Common myeloid progenitor, CD34-positive (primary cell): Measurements from ENCODE around the gene ABHD10.

Source experiments
- CTCF ChIA-PET: fragments of 350-600 bp; sonication (Branson Sonifier 250); formaldehyde crosslinking; loops from one replicate; lab custom pipeline; 2021; ENCODE audit warnings: antibody characterized with exemption; lab: Charles Lee
- POLR2A ChIA-PET: fragments of 350-600 bp; sonication (Branson Sonifier 250); formaldehyde crosslinking; loops from one replicate; lab custom pipeline; 2021; ENCODE audit warnings: antibody characterized with exemption; lab: Charles Lee
- DNase-seq, 3 donors: peaks; one replicate each; pipeline versions ENCODE4 v3.0.0 to v3.0.0-alpha.2; 2013
- H3K27ac ChIP-seq, 2 experiments: 1 replicate in 1 of 2; 2 replicates in 1 of 2; pipeline ENCODE4 v1.7.0; 2013; ENCODE audit warnings: inconsistent platforms in 2 of 2, low read length in 2 of 2, mild to moderate bottlenecking in 2 of 2, low read depth in 1 of 2, moderate library complexity in 1 of 2; ENCODE audit not compliant: severe bottlenecking in 2 of 2, insufficient read depth in 1 of 2, poor library complexity in 1 of 2
- H3K27me3 ChIP-seq, 5 experiments: replicated peaks in 2 of 5; 1 replicate in 3 of 5; 2 replicates in 2 of 5; pipeline versions ENCODE4 v1.6.1 to v1.7.0; 2013; ENCODE audit warnings: low read length in 4 of 5, mild to moderate bottlenecking in 2 of 5, moderate library complexity in 2 of 5, inconsistent platforms in 1 of 5; ENCODE audit not compliant: insufficient read depth in 5 of 5, control insufficient read depth in 4 of 5
- H3K36me3 ChIP-seq, 4 experiments: 1 replicate in 2 of 4; 2 replicates in 2 of 4; pipeline versions ENCODE4 v1.6.1 to v1.7.0; 2013; ENCODE audit warnings: low read length in 3 of 4, control low read depth in 1 of 4, mild to moderate bottlenecking in 1 of 4; ENCODE audit not compliant: control insufficient read depth in 4 of 4, insufficient read depth in 4 of 4
- H3K4me1 ChIP-seq, 4 experiments: 1 replicate in 3 of 4; 2 replicates in 1 of 4; pipeline versions ENCODE4 v1.6.1 to v1.7.1; 2013; ENCODE audit warnings: low read length in 3 of 4, mild to moderate bottlenecking in 3 of 4, control low read depth in 1 of 4, inconsistent platforms in 1 of 4, moderate library complexity in 1 of 4; ENCODE audit not compliant: control insufficient read depth in 4 of 4, insufficient read depth in 4 of 4; ENCODE audit errors: control extremely low read depth in 1 of 4
- H3K4me3 ChIP-seq, 7 experiments: 1 replicate in 4 of 7; 2 replicates in 3 of 7; pipeline versions ENCODE4 v1.5.1 to v1.7.0; 2013; ENCODE audit warnings: mild to moderate bottlenecking in 7 of 7, low read length in 6 of 7, moderate library complexity in 6 of 7, inconsistent platforms in 2 of 7, low read depth in 2 of 7, control low read depth in 1 of 7; ENCODE audit not compliant: insufficient read depth in 4 of 7, control insufficient read depth in 1 of 7; ENCODE audit errors: extremely low read depth in 1 of 7
- H3K9me3 ChIP-seq, 5 experiments: 1 replicate in 4 of 5; 2 replicates in 1 of 5; pipeline versions ENCODE4 v1.6.1 to v1.7.1; 2013; ENCODE audit warnings: low read length in 4 of 5, mild to moderate bottlenecking in 2 of 5, inconsistent platforms in 1 of 5, low read depth in 1 of 5, moderate library complexity in 1 of 5; ENCODE audit not compliant: control insufficient read depth in 4 of 5, insufficient read depth in 2 of 5; ENCODE audit errors: control extremely low read depth in 1 of 5
- WGBS: methylation state at CpG from one replicate; pipeline ENCODE4 v1.1.5; 2013; ENCODE audit not compliant: insufficient coverage; 5-methylcytosine and 5-hydroxymethylcytosine counted together

ABHD10 gene

GRCh38 chr3:111980716-111981456 lies 2.1 kb downstream of the ABHD10 start:
- Histone ChIP-seq H3K27ac (no peak overlapping the region), H3K9me3 (no peaks in the 10 kb centered on the region), H3K36me3 (peaks cover 0 to 14% (median 11%) of the 10 kb centered on the region in 4 experiments), H3K27me3 (no peaks in the 10 kb centered on the region), H3K4me1 (peaks cover 5 to 36% (median 13%) of the 10 kb centered on the region in 4 experiments), H3K4me3 (peak overlapping the region in 3 of 7 experiments; percentile 22 to 93 (median 92))
- ChIA-PET POLR2A (no interaction called here), CTCF (interaction anchor here (0.6 to 1.3 kb wide), 6 partner anchors 9 to 1014 kb away, joined by 3 to 4 read pairs (median 3); no protein-coding TSS in a partner anchor)
- peak in 1 of 3 donors; percentile 29 for DNase-seq
- WGBS: 100% methylated on average over 4 of the region's 10 CpGs

DNA sequence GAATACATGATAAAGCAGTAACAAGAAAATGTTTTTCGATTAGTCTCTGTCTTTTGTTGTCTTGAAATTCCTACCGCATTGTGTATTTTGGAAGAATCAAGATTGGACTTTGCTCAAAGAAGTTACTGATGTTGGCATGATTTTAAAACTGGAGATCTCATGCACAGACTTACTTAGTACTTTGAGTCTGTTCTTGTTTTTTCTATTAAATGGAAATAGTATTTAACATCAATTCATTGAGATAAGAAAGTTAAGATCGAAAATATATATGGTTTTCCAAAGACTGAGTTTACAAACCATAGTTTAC lies 2.6 kb downstream of the ABHD10 start:
- Histone ChIP-seq H3K27ac (no peak overlapping the region), H3K27me3 (no peaks in the 10 kb centered on the region), H3K4me1 (peaks cover 5 to 36% (median 13%) of the 10 kb centered on the region in 4 experiments), H3K9me3 (no peaks in the 10 kb centered on the region), H3K36me3 (peaks cover 4 to 14% (median 12%) of the 10 kb centered on the region in 4 experiments), H3K4me3 (peak overlapping the region in 1 of 7 experiments; percentile 28)
- CTCF ChIA-PET: interaction anchor here (0.6 to 1.1 kb wide), 5 partner anchors 9 to 1014 kb away, joined by 3 to 4 read pairs (median 3); no protein-coding TSS in a partner anchor
- DNase-seq: no peak
- POLR2A ChIA-PET: no interaction called here
- WGBS: 29% methylated on average over 1 of the region's 3 CpGs

GRCh38 chr3:111984636-111985298 lies 5.9 kb downstream of the ABHD10 start:
- Histone ChIP-seq H3K4me1 (peaks cover 5 to 30% (median 10%) of the 10 kb centered on the region in 4 experiments), H3K9me3 (no peaks in the 10 kb centered on the region), H3K27ac (no peak overlapping the region), H3K27me3 (no peaks in the 10 kb centered on the region), H3K36me3 (peaks cover 18 to 44% (median 29%) of the 10 kb centered on the region in 4 experiments), H3K4me3 (no peak overlapping the region)
- ChIA-PET POLR2A (no interaction called here), CTCF (interaction anchor here (5.8 to 21.1 kb wide), 2 partner anchors 17 to 28 kb away, joined by 60 to 279 read pairs; partner anchors contain the start of gene TAGLN3)
- no peak for DNase-seq
- 33% methylated on average over 1 of the region's 2 CpGs for WGBS

DNA sequence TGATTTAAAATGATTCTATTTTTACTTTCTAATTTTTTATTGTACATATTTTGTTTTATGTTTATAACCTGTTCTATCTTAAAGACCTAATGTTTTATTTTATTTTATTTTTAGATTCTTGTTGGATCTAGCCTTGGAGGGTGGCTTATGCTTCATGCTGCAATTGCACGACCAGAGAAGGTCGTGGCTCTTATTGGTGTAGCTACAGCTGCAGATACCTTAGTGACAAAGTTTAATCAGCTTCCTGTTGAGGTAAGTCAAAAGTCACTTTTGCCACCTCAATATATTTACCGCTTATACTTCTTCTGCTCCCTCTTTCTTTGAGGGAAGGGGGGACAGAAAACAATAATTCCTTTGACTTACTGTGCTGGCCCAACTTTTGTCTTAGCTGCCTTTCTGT lies 8.0 kb downstream of the ABHD10 start:
- H3K27me3 ChIP-seq: no peaks in the 10 kb centered on the region
- ChIA-PET POLR2A (no interaction called here), CTCF (interaction anchor here (0.7 to 21.1 kb wide), 7 partner anchors 10 to 272 kb away, joined by 3 to 279 read pairs (median 4); partner anchors contain the start of gene TAGLN3)
- no peak overlapping the region for H3K27ac ChIP-seq
- H3K36me3 ChIP-seq: peaks cover 23 to 55% (median 34%) of the 10 kb centered on the region in 4 experiments
- no peak overlapping the region for H3K4me3 ChIP-seq
- H3K4me1 ChIP-seq: peaks cover 0 to 10% (median 2%) of the 10 kb centered on the region in 4 experiments
- H3K9me3 ChIP-seq: no peaks in the 10 kb centered on the region
- no peak for DNase-seq
- WGBS: 93% methylated on average over 3 of the region's 3 CpGs

DNA sequence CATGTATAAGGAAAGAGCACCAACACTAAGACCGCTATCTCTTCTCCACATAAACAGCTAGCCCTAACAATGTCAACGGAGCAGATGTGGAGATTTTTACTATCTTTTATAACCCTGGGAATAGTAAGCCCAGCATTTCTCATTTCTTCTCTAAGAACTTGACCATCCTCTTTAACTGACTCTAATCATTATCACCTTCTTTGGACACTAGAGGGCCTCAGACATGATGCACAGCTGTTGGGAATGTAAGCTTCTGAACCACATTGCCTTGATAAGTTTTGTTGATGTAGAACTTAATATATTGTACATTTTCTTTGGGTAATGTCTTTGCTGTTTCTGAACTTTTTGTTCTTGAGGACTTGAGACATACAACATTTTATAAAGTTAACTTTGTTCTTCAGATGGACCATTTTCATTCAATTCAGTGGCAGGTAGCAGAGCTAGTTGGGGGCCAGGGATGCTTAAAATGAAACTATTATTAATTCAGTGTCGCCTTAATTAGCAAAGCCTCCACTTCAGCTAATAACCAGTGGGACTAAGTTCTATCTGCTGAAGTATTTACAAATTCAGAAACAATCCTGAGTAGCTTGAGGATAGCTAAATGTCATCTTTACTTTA lies 10.3 kb downstream of the ABHD10 start:
- H3K36me3 ChIP-seq: peaks cover 19 to 64% (median 42%) of the 10 kb centered on the region in 4 experiments
- 90% methylated on average over 2 of the region's 3 CpGs for WGBS
- POLR2A ChIA-PET: interaction anchor here (0.8 to 1.0 kb wide), 2 partner anchors 15 to 23 kb away, joined by 3 to 5 read pairs; no protein-coding TSS in a partner anchor
- no peaks in the 10 kb centered on the region for H3K4me1 ChIP-seq
- CTCF ChIA-PET: interaction anchor here (0.8 to 21.1 kb wide), 15 partner anchors 10 to 320 kb away, joined by 3 to 279 read pairs (median 4); partner anchors contain the start of genes ABHD10 and TAGLN3
- peak; percentile 56 to 71 (median 70) for DNase-seq
- no peaks in the 10 kb centered on the region for H3K9me3 ChIP-seq
- no peak overlapping the region for H3K27ac ChIP-seq
- no peaks in the 10 kb centered on the region for H3K27me3 ChIP-seq
- H3K4me3 ChIP-seq: no peak overlapping the region

DNA sequence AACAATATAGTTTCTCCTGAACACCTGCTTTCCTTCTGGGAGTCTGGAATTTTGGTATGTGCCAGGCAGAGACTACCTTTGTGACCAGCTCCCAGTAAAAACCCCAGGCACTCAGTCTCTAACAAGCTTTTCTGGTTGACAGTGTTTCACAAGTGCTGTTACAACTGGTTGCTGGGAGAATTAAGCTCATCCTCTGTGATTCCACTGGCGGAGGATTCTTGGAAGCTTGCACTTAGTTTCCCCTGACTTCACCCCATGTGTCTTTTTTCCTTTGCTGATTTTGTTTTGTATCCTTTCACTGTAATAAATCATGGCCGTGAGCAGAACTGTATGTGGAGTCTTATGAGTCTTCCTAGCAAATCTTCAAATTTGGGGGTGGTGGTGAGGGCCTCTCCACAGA lies 14.2 kb downstream of the ABHD10 start:
- ChIA-PET POLR2A (no interaction called here), CTCF (interaction anchor here (1.3 to 21.1 kb wide), 4 partner anchors 16 to 25 kb away, joined by 3 to 279 read pairs (median 4); no protein-coding TSS in a partner anchor)
- Histone ChIP-seq H3K9me3 (no peaks in the 10 kb centered on the region), H3K4me1 (no peaks in the 10 kb centered on the region), H3K27me3 (no peaks in the 10 kb centered on the region), H3K27ac (no peak overlapping the region), H3K4me3 (no peak overlapping the region), H3K36me3 (peaks cover 3 to 36% (median 27%) of the 10 kb centered on the region in 4 experiments)
- DNase-seq: no peak
- WGBS: 64% methylated on average over 1 of the region's 2 CpGs
